Activated CD4-positive, alpha-beta T cell treated with anti-CD3 and anti-CD28 coated beads, Interleukin-2, Interleukin-4, amounts not matched to agents 100 ng/mL and 50 ng/mL, durations not matched to agents 16 hours and 8 hours (primary cell): ENCODE results near the gene IL9.

ENCODE experiments used
- DNase-seq: peaks from one replicate; pipeline ENCODE4 v3.0.0-alpha.2; 2020; ENCODE audit warnings: low spot score

IL9 gene

GRCh38 chr5:135891268-135891667 is 4.4 kb downstream of the IL9 start:
- no peak for DNase-seq

GRCh38 chr5:135890867-135891266 is 4.8 kb downstream of the IL9 start:
- DNase-seq = peak; percentile 87

- DNase-seq = no peak
These were observed 5.3 kb downstream of the IL9 start for GRCh38 chr5:135890296-135890695.

GRCh38 chr5:135887881-135888614 is 7.6 kb downstream of the IL9 start:
- DNase-seq = no peak

- DNase-seq = peak; percentile 83
These were observed 8.2 kb downstream of the IL9 start for GRCh38 chr5:135887447-135887864.

- DNase-seq = no peak
These were observed 9.5 kb downstream of the IL9 start for GRCh38 chr5:135886136-135886535.

- DNase-seq = no peak
These were observed 10.6 kb downstream of the IL9 start for GRCh38 chr5:135885031-135885430.

- no peak for DNase-seq
These were observed 12.2 kb downstream of the IL9 start for GRCh38 chr5:135883441-135883840.

- no peak for DNase-seq
These were observed 12.6 kb downstream of the IL9 start for GRCh38 chr5:135883026-135883425.

- no peak for DNase-seq
These were observed 13.8 kb downstream of the IL9 start for GRCh38 chr5:135881819-135882218.

GRCh38 chr5:135881244-135881643 is 14.4 kb downstream of the IL9 start:
- DNase-seq = no peak

- DNase-seq = no peak
These were observed 14.8 kb downstream of the IL9 start for GRCh38 chr5:135880801-135881200.

- DNase-seq = peak; percentile 12
These were observed 15.4 kb downstream of the IL9 start for GRCh38 chr5:135880278-135880677.

GRCh38 chr5:135879591-135879990 is 16.1 kb downstream of the IL9 start:
- no peak for DNase-seq

- no peak for DNase-seq
These were observed 17.5 kb downstream of the IL9 start for GRCh38 chr5:135878156-135878620.

GRCh38 chr5:135877570-135878155 is 18.0 kb downstream of the IL9 start:
- no peak for DNase-seq

GRCh38 chr5:135876146-135876545 is 19.5 kb downstream of the IL9 start:
- no peak for DNase-seq

GRCh38 chr5:135875567-135875966 is 20.1 kb downstream of the IL9 start:
- no peak for DNase-seq

GRCh38 chr5:135874461-135874860 is 21.2 kb downstream of the IL9 start:
- no peak for DNase-seq

- no peak for DNase-seq
These were observed 21.8 kb downstream of the IL9 start for GRCh38 chr5:135873831-135874230.

GRCh38 chr5:135871268-135871915 is 24.2 kb downstream of the IL9 start:
- no peak for DNase-seq

- no peak for DNase-seq
These were observed 25.7 kb downstream of the IL9 start for GRCh38 chr5:135869935-135870334.

GRCh38 chr5:135869276-135869675 is 26.4 kb downstream of the IL9 start:
- DNase-seq = no peak
